GM13976 (cell line): ENCODE measurements around the gene NRP2.

Experiments used
- DNase-seq: peaks from one replicate; pipeline ENCODE4 v3.0.0; 2012; ENCODE audit warnings: low spot score
- in situ Hi-C: fragments of 300-500 bp; cut with MboI; formaldehyde crosslinking; loops from one replicate; pipeline ENCODE4 v1.12.0; 2022; ENCODE audit warnings: low sequenced_read_pairs, mixed read lengths, inconsistent platforms; ENCODE audit not compliant: unreplicated experiment
- TF ChIP-seq, protein P1 (sequence below): IDR thresholded peaks from 2 replicates; pipeline ENCODE4 v1.5.1; 2012; ENCODE audit warnings: borderline replicate concordance, mild to moderate bottlenecking; ENCODE audit not compliant: insufficient read depth; ENCODE audit errors: extremely low read depth, missing control alignments, control extremely low read depth

The NRP2 gene

GRCh38 chr2:205816268-205816667 lies 134.0 kb downstream of the NRP2 start:
- TF ChIP-seq, protein P1, sequence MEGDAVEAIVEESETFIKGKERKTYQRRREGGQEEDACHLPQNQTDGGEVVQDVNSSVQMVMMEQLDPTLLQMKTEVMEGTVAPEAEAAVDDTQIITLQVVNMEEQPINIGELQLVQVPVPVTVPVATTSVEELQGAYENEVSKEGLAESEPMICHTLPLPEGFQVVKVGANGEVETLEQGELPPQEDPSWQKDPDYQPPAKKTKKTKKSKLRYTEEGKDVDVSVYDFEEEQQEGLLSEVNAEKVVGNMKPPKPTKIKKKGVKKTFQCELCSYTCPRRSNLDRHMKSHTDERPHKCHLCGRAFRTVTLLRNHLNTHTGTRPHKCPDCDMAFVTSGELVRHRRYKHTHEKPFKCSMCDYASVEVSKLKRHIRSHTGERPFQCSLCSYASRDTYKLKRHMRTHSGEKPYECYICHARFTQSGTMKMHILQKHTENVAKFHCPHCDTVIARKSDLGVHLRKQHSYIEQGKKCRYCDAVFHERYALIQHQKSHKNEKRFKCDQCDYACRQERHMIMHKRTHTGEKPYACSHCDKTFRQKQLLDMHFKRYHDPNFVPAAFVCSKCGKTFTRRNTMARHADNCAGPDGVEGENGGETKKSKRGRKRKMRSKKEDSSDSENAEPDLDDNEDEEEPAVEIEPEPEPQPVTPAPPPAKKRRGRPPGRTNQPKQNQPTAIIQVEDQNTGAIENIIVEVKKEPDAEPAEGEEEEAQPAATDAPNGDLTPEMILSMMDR: no peak
- DNase-seq: no peak
- in situ Hi-C loops: no loop called here

DNA sequence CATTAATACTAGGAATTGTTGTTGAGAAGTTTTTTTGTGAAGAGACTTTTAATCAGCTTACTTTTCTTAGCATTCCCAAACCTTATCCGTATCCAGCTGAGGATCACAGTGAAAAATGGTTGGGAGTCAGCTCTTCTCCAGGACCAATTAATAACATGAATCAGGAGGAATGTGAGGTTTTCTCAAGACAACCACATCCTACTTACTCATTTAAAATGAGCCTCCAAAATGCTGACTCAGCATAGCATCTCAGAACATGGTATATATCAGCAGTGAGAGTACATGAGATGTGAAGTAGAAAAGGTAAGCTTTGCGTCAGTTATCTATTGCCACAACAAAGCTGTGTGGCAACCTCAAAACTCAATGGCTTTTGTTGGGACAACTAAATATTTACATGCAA lies 140.3 kb downstream of the NRP2 start:
- in situ Hi-C loops: no loop called here
- TF ChIP-seq, protein P1: no peak
- no peak for DNase-seq

GRCh38 chr2:205827809-205828365 lies 145.6 kb downstream of the NRP2 start:
- TF ChIP-seq, protein P1: no peak
- in situ Hi-C loops: no loop called here
- DNase-seq: no peak

- DNase-seq: no peak
- in situ Hi-C loops: no loop called here
- TF ChIP-seq, protein P1: no peak
These were observed 151.6 kb downstream of the NRP2 start for GRCh38 chr2:205833864-205834263.

GRCh38 chr2:205834796-205835195 lies 152.5 kb downstream of the NRP2 start:
- TF ChIP-seq, protein P1: no peak
- in situ Hi-C loops: no loop called here
- DNase-seq: peak; percentile 16

DNA sequence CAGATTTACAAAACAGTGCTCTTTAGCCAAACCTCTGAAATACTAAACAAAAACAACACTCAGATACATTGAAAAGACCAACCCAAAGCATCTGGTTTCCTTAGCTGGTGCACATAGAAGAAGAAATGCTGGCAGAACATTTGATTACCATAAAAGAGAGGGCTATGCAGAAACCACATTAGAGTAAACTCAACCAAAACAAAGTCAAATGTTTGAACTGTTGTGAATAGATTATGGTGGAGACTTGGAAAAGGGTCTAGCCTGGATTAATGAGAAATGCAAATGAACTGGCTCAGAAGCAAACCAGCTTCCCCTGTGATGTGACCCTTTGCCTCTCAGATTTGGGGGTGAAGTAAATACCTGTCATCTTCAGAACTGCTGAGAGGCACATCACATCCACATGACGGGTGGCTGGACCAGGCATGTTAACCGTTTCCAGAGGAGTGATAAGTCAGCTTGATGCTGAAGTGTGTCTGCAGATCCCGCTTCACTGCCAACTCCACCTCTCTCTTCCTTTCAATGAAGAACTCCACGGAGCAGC lies 153.0 kb downstream of the NRP2 start:
- TF ChIP-seq, protein P1: no peak
- in situ Hi-C loops: no loop called here
- no peak for DNase-seq

GRCh38 chr2:205835923-205836322 lies 153.6 kb downstream of the NRP2 start:
- in situ Hi-C loops: no loop called here
- DNase-seq: no peak
- TF ChIP-seq, protein P1: no peak
